Measurements from ENCODE around the gene MDH1B.
"Not testable (repeated sequence)": the region's sequence is repeated elsewhere in the genome, so short reads cannot be mapped to it uniquely, and the experiment has no call there.

Gene MDH1B

DNA sequence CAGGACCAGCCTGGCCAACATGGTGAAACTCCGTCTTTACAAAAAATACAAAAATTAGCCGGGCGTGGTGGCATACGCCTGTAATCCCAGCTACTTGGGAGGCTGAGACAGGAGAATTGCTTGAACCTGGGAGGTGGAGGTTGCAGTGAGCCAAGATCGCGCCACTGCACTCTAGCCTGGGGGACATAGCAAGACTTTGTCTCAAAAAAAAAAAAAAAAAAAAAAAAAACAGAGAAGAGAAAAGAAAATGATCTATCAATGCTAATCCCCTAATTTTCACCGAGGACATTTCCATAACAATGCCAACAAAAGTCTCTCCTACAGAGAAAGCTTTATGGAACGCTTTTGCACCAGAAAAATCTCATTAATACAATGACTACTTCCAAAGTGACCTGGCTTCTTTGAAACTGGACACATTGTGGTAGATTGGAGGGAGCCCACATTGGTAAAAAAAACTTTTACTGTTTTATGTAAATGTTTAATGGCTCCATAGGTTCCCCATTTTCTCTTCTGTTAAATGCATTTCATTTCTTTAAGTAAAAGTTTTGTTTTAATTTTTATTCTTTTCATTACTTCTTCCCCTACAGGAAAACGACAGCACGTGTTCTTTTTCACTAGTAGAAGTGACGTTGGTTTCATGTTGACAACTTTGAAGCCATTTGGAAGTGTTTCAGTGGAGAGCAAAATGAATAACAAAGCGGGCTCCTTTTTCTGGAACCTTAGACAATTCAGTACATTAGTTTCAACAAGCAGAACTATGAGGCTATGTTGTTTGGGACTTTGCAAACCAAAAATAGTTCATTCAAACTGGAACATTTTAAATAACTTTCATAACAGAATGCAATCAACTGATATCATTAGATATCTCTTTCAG is 1.2 kb upstream of the MDH1B start:
- DNase-seq, result no peak

- DNase-seq, result no peak
Measured at GRCh38 chr2:206764673-206765241, 371 bp downstream of the MDH1B start.

DNA sequence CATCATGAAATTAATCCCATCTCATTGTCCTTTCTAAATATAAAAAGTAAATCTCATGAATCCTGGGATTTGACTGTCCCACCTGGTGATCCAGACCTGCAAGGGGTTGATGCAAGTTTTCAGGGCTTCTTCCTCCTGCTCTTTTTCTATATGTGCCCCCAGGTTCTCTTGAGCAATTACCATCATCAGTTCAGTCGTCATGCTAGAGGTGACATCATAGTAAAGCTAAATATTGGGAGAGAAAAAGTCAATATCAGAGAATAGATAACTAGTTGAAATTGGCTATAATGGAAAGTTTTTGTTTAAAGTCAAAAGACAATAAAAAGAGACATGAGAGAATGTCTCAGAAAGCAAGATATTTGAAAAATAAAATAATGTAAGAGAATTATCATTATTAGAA is 8.3 kb downstream of the MDH1B start:
- DNase-seq, result no peak

GRCh38 chr2:206740800-206741199 is 24.3 kb downstream of the MDH1B start:
- DNase-seq, result no peak

- DNase-seq, result no peak
Measured at GRCh38 chr2:206739271-206739670, 25.9 kb downstream of the MDH1B start.

- DNase-seq, result no peak
Measured at GRCh38 chr2:206736935-206737334, 28.2 kb downstream of the MDH1B start.

DNA sequence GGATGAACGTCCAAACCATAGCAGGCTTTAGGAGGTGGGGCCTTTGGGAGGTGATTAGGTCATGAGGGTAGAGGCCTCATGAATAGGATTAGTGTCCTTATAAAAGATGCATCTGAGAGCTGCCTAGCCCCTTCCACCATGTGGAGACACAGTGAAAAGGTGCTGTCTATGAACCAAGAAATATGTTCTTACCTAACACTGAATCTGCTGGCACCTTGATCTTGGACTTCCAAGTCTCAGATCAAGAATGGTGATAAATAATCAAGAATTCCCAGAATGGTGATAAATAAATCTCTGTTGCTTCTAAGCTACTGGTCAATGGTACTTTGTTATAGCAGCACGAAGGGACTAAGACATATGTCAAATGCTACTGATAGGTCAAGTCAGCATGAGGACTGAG is 31.8 kb downstream of the MDH1B start:
- DNase-seq, result no peak

DNA sequence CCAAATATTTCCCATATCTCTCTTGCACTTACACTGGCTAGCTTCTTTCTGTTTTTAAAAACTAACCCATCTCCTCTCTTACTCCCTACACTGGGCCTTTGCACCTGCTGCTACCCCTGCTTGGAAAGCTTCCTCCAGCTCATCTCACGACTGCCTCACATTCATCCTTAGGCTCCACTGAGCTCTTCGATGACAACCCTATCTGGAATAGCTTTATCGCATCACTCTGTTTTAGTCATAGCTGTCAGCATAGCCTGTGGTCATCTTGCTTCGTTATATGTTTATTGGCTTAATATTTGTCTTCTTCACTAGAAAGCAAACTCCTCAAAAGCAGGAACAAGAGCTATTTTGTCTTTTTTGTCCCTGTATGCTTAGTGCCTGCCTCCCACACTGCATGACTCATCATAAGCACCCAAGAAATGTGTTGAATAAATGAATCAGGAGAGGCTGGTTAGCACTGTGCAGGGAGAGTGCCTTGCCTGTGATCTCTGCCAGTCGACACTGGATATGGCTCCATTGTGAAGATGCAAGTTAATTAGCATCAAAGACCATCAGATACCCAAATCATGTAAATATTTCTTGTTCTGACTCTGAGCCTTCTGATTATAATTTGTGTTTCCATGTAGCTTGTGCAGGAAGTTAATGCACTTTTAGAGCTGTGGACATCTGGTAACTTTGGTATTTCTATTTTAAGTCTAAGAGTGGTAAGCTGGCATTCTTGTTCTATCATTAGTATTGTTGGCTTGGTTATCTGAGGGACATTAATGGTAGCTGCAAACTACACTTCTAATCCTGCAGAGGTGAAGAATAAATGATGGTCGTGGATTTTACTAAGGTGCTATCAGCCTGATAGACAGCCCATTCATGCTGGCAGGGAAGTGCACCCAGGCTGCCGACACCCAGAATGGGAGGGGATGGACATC is 36.6 kb downstream of the MDH1B start:
- no peak for DNase-seq

DNA sequence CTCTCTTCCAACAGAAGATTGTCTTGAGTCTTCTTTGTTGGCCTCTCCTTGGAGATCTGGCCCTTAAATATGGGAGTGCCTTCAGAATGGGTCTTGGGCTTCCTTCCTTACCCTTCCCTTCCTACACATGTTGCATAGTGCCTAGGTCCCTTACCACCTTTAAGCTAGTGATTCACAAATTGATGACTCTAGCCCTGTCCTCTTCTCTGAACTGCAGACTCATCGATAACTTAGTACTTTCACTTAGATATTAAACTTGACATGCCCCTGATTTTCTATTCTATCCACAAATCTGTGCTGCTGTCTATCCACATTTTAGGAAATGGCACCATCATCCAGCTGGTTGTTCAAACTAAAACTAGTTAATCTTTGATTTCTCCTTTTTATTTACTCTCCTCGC is 37.8 kb downstream of the MDH1B start:
- DNase-seq, result no peak

GRCh38 chr2:206723288-206723687 is 41.8 kb downstream of the MDH1B start:
- DNase-seq, result no peak

GRCh38 chr2:206721256-206721920 is 43.7 kb downstream of the MDH1B start:
- DNase-seq, result no peak

DNA sequence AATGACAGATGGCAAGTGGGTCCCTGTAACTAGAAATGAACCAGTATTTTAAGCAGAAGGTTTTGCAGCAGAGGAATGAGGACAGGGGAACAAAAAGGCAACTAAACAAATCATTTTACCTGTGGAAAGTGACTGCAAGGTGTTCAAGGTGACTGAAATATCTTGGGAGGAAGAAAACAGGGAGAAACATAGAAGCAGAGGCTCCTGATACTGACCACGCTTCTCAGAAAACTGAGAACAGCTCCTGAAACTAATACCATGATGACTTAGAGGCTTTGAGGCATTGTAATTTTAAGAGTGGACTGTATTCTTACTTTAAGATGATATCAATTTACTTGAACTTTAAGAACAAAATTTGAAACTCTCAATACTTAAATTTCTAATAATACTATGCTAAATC is 46.8 kb downstream of the MDH1B start, which contains the start of gene DYTN:
DYTN (minus strand) TSS at position 101 of the 400 bp plus-strand sequence. CDS start 117 bp downstream, outside the sequence.
- no peak for DNase-seq

- DNase-seq, result no peak
Measured at GRCh38 chr2:206716623-206717022, 48.5 kb downstream of the MDH1B start.

DNA sequence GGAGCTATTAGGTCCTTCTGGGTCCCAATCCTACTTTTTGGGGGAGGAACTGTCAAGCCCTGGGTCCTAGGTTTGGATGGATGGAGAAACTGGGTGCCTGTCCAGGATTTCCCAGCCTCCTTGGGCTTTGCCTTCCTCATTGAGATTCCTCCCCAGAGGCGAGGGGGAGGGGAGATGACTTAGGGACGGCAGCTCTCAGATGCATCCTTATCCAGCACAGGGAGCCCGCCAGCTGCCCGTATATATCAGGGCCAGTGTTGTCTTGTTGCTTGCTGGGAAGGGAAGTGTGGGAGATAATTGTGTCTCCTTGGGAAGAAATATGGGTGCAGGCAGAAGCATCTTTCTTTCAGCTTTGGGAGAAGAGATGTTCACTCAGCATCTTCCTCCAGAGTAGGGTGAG is 49.9 kb downstream of the MDH1B start:
- DNase-seq, result not testable (repeated sequence)

DNA sequence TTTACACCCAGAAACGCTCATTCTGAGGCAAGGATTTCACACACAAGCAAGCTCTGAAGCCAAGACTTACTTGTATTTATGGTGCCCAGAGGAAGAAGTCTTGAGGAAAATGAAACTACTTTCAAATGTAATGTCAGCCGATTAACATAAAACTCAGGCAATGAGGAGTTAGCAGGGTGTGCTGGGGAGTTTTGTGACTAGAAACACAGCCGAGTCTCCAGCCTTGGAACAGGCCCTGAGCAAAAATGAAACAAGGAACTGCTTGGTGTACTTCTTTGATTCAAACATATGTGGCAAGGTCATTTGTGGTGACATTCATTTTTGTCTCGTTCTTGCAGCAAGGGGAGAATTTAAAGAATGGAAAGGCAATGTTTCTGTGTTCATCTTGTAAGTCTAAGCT is 51.4 kb downstream of the MDH1B start:
- DNase-seq, result peak; percentile 4

- no peak for DNase-seq
Measured at GRCh38 chr2:206708286-206708685, 56.8 kb downstream of the MDH1B start.

DNA sequence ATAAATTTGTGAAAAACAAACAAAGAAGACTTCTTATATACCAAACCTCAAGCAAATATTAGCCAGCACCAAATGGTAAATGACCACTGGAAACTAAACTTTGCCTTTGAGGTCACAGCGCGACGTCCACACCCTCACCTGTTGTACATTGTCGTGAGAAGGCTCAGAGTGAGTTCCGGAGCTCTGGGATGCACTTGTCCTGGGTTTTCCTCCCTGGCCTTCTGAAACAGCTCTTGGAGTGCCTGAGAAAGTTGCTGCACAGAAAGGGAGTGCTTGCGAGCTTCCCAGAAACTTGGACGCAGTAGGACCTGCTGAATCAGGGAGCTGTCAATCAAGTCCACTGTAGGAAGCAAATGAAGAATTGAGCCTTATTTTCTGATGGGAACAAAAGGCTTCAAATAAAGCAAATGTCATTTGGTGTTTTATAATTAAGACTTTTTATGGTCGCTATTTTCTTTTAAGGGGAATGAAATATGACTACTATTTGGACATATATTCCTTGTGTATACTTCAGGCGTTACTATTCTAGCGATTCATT is 57.9 kb downstream of the MDH1B start:
- no peak for DNase-seq

GRCh38 chr2:206701952-206702605 is 63.0 kb downstream of the MDH1B start:
- DNase-seq, result no peak

DNA sequence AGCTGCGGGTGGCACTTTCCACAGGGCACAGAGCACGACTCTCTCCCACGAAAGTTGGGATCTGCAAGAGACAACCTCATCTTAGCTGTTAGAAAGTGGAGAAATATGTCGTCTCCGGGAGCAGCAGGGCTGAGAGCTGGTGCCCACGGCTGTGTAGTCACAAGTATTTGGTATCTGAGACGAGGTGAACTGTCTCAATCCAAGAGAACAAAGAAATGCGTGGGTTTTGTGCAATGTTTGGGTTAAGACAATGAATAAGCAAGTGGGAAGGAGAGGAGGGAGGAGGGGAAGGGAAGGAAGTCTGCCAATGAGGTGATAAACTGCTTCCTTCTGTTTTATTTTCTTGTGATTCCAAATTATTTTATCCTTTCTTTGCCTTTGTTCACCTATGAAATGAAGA is 65.0 kb downstream of the MDH1B start:
- DNase-seq, result no peak

GRCh38 chr2:206698811-206699210 is 66.3 kb downstream of the MDH1B start:
- no peak for DNase-seq

DNA sequence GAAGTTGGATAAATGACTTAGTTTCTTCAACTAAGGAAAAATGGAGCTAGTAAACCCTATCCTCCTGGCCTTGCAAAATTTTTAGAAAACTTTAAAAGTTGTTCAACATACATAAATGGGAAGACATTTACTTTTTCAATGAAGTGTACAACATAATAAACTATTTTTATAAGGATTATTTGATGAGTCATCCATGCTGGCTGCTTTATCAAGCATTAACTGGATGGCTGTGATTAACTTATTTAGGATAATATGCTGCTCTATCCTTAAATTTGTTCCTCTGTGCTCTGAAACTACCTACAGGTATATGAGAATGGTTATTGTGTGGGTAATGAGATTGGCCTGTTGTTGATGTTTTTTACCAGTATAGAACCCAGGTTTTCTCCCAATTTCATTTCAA is 68.2 kb downstream of the MDH1B start:
- no peak for DNase-seq
